HEK293 (cell line): Measurements from ENCODE around the gene GDA.
A peak's percentile ranks its signal among the peaks of the same experiment; 100 is the strongest.

ENCODE experiments used
- CTCF ChIA-PET: fragments of 350-600 bp; formaldehyde crosslinking; extraction: SDS; loops from one replicate; lab custom pipeline; 2021; ENCODE audit warnings: antibody characterized with exemption; lab: Yijun Ruan, JAX
- POLR2A ChIA-PET: fragments of 300-600 bp; formaldehyde crosslinking; extraction: SDS; loops from one replicate; lab custom pipeline; 2020; ENCODE audit warnings: antibody characterized with exemption, inconsistent platforms; lab: Yijun Ruan, JAX
- H3K27ac ChIP-seq: fragments of 200-500 bp; sonication (Bioruptor generic); 2 replicates; pipeline ENCODE4 v1.5.1; 2014; ENCODE audit warnings: low read depth, low read length, control low read depth, inconsistent platforms; ENCODE audit errors: extremely low read depth
- H3K36me3 ChIP-seq, 2 experiments: fragments of 200-500 bp in 1 of 2; sonication (Bioruptor generic) in 1 of 2; 1 replicate in 1 of 2; 2 replicates in 1 of 2; pipeline ENCODE4 v1.5.1; 2014 to 2017; ENCODE audit warnings: inconsistent platforms in 2 of 2, low read length in 2 of 2; ENCODE audit not compliant: control insufficient read depth in 2 of 2, insufficient read depth in 1 of 2
- H3K4me1 ChIP-seq: fragments of 200-500 bp; sonication (Bioruptor generic); 2 replicates; pipeline ENCODE4 v1.5.1; 2014; ENCODE audit warnings: mild to moderate bottlenecking, low read length, inconsistent platforms; ENCODE audit not compliant: control insufficient read depth, insufficient read depth
- H3K4me3 ChIP-seq: 2 replicates; pipeline ENCODE4 v1.5.1; 2011; ENCODE audit warnings: low read depth, mild to moderate bottlenecking, control low read depth, low read length, moderate library complexity
- H3K9me3 ChIP-seq: fragments of 200-500 bp; sonication (Bioruptor generic); 2 replicates; pipeline ENCODE4 v1.5.1; 2014; ENCODE audit warnings: low read depth, low read length, inconsistent platforms; ENCODE audit not compliant: control insufficient read depth, insufficient read depth
- BCL11B ChIP-seq: fragments of 450-650 bp; formaldehyde crosslinking; IDR thresholded peaks from 2 replicates; pipeline ENCODE4 v1.5.1; 2016; ENCODE audit warnings: low read depth, missing biosample characterization, missing genetic modification characterization
- EGR2 ChIP-seq: fragments of 450-650 bp; formaldehyde crosslinking; IDR thresholded peaks from 2 replicates; pipeline ENCODE4 v1.5.1; 2016; ENCODE audit warnings: low read depth, missing biosample characterization, missing genetic modification characterization
- KLF16 ChIP-seq: fragments of 450-650 bp; formaldehyde crosslinking; IDR thresholded peaks from 2 replicates; pipeline ENCODE4 v1.5.1; 2017; ENCODE audit warnings: missing biosample characterization, missing genetic modification characterization
- RBAK ChIP-seq: fragments of 450-650 bp; formaldehyde crosslinking; IDR thresholded peaks from 2 replicates; pipeline ENCODE4 v1.5.1; 2016; ENCODE audit warnings: missing biosample characterization, missing genetic modification characterization
- REPIN1 ChIP-seq: fragments of 450-650 bp; formaldehyde crosslinking; IDR thresholded peaks from 2 replicates; pipeline ENCODE4 v1.5.1; 2017; ENCODE audit warnings: missing biosample characterization, missing genetic modification characterization, low read depth
- YY2 ChIP-seq: fragments of 450-650 bp; formaldehyde crosslinking; IDR thresholded peaks from 2 replicates; pipeline ENCODE4 v1.5.1; 2016; ENCODE audit warnings: missing biosample characterization, missing genetic modification characterization
- ZBTB8A ChIP-seq: fragments of 450-650 bp; formaldehyde crosslinking; IDR thresholded peaks from 2 replicates; pipeline ENCODE4 v1.5.1; 2016; ENCODE audit warnings: missing biosample characterization, missing genetic modification characterization
- ZFP41 ChIP-seq: fragments of 450-650 bp; formaldehyde crosslinking; IDR thresholded peaks from 2 replicates; pipeline ENCODE4 v1.5.1; 2016; ENCODE audit warnings: missing biosample characterization, missing genetic modification characterization, borderline replicate concordance
- ZNF140 ChIP-seq: fragments of 450-650 bp; formaldehyde crosslinking; IDR thresholded peaks from 2 replicates; pipeline ENCODE4 v1.5.1; 2016; ENCODE audit warnings: missing biosample characterization, missing genetic modification characterization
- ZNF266 ChIP-seq: fragments of 450-650 bp; formaldehyde crosslinking; IDR thresholded peaks from 2 replicates; pipeline ENCODE4 v1.5.1; 2016; ENCODE audit warnings: missing biosample characterization, missing genetic modification characterization, low read depth
- ZNF391 ChIP-seq: fragments of 450-650 bp; formaldehyde crosslinking; IDR thresholded peaks from 2 replicates; pipeline ENCODE4 v1.5.1; 2016; ENCODE audit warnings: low read depth, missing biosample characterization, missing genetic modification characterization, borderline replicate concordance
- ZNF600 ChIP-seq: fragments of 450-650 bp; formaldehyde crosslinking; IDR thresholded peaks from 2 replicates; pipeline ENCODE4 v1.5.1; 2016; ENCODE audit warnings: missing biosample characterization, missing genetic modification characterization
- ZNF654 ChIP-seq: fragments of 450-650 bp; formaldehyde crosslinking; IDR thresholded peaks from 2 replicates; pipeline ENCODE4 v1.5.1; 2016; ENCODE audit warnings: low read depth, missing biosample characterization, missing genetic modification characterization
- TF ChIP-seq, protein P1 (sequence below): fragments of 450-650 bp; formaldehyde crosslinking; IDR thresholded peaks from 2 replicates; pipeline ENCODE4 v1.5.1; 2016; ENCODE audit warnings: missing biosample characterization, missing genetic modification characterization, borderline replicate concordance
- TF ChIP-seq, protein P2 (sequence below): fragments of 450-650 bp; formaldehyde crosslinking; IDR thresholded peaks from 2 replicates; pipeline ENCODE4 v1.5.1; 2017; ENCODE audit warnings: missing biosample characterization, missing genetic modification characterization
- TF ChIP-seq, protein P3 (sequence below): fragments of 450-650 bp; formaldehyde crosslinking; IDR thresholded peaks from 2 replicates; pipeline ENCODE4 v1.5.1; 2016; ENCODE audit warnings: missing biosample characterization, missing genetic modification characterization
- TF ChIP-seq, protein P4 (sequence below): fragments of 450-650 bp; formaldehyde crosslinking; IDR thresholded peaks from 2 replicates; pipeline ENCODE4; 2016; ENCODE audit warnings: missing biosample characterization, missing genetic modification characterization
- TF ChIP-seq, protein P5 (sequence below): fragments of 450-650 bp; formaldehyde crosslinking; IDR thresholded peaks from 2 replicates; pipeline ENCODE4 v1.5.1; 2016; ENCODE audit warnings: missing biosample characterization, missing genetic modification characterization

GDA gene

DNA sequence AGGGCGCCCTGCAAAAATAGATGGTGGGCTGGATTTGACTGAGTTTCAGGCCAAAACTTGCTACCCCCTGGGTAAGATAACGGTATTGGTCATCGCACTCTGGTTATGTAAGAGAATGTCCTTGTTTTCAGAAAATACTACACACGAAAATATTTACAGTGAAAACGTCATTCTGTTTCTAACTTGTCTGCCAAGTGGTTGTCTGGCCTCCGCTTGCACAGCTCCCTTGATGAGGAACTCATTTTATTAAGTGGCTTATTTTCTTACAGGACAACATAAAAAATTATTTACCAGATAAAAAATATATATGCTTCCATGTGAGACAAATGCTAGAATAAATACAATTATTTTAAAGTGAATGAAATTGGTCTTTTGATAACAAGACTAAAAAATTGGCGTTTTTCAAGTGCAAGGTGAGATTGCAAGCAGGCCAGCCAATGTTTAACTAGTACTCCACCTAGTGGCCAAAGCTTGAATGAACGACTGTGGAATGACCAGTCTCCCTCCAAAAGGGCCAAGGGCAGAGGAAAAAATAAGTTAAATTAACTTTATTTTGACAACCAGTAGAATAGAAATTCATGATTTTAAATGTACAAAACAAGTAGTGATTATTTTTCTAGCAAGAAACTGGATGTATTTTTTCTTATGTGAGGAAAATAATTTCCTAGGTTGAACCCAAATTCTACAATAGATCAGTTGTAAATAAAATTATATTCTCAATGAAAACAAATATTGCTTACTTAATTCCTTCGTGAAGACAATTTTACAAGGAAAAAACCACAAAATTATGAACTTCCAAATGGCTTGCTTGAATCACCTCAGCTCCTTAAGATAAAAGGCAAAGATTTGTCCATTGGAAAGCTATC lies 122.6 kb downstream of the GDA start:
- Histone ChIP-seq H3K9me3 (no peaks in the 10 kb centered on the region), H3K27ac (no peak overlapping the region), H3K36me3 (no peaks in the 10 kb centered on the region)
- POLR2A ChIA-PET = no interaction called here
- TF ChIP-seq ZBTB8A (tag by site-specific recombination) = no peak
- TF ChIP-seq ZNF654 = peak; percentile 62
- TF ChIP-seq, all 188 proteins: peak for 1
- Histone ChIP-seq H3K4me1 (no peaks in the 10 kb centered on the region), H3K4me3 (no peak overlapping the region)
- CTCF ChIA-PET = interaction anchor here (0.6 to 13.6 kb wide), 42 partner anchors 10 to 831 kb away, joined by 3 to 210 read pairs (median 4); no protein-coding TSS in a partner anchor

DNA sequence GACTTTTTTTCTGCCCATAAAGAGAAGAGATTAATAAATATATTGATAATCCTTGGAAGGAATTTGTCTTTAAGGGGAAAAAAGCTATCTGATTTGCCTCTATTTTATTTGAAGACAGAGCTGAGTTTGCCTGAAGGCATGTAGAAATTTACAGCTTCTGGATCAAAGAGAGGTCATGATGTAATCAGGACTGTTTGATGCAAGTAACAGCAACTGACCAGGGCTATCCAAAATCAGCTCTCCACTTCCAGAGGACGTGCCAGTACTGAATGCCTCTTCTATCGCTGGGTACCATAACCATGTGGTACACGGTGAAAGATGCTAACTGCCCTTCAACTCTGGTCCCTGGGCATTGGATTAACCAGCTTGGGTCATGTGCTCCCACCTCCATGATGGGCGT lies 125.2 kb downstream of the GDA start:
- Histone ChIP-seq H3K4me3 (no peak overlapping the region), H3K4me1 (no peaks in the 10 kb centered on the region), H3K9me3 (no peaks in the 10 kb centered on the region), H3K27ac (no peak overlapping the region), H3K36me3 (no peaks in the 10 kb centered on the region)
- POLR2A ChIA-PET = no interaction called here
- CTCF ChIA-PET = interaction anchor here (0.5 to 13.6 kb wide), 7 partner anchors 13 to 549 kb away, joined by 3 to 210 read pairs (median 4); no protein-coding TSS in a partner anchor
- no peak for TF ChIP-seq EGR2
- TF ChIP-seq REPIN1 = no peak
- TF ChIP-seq, protein P1, sequence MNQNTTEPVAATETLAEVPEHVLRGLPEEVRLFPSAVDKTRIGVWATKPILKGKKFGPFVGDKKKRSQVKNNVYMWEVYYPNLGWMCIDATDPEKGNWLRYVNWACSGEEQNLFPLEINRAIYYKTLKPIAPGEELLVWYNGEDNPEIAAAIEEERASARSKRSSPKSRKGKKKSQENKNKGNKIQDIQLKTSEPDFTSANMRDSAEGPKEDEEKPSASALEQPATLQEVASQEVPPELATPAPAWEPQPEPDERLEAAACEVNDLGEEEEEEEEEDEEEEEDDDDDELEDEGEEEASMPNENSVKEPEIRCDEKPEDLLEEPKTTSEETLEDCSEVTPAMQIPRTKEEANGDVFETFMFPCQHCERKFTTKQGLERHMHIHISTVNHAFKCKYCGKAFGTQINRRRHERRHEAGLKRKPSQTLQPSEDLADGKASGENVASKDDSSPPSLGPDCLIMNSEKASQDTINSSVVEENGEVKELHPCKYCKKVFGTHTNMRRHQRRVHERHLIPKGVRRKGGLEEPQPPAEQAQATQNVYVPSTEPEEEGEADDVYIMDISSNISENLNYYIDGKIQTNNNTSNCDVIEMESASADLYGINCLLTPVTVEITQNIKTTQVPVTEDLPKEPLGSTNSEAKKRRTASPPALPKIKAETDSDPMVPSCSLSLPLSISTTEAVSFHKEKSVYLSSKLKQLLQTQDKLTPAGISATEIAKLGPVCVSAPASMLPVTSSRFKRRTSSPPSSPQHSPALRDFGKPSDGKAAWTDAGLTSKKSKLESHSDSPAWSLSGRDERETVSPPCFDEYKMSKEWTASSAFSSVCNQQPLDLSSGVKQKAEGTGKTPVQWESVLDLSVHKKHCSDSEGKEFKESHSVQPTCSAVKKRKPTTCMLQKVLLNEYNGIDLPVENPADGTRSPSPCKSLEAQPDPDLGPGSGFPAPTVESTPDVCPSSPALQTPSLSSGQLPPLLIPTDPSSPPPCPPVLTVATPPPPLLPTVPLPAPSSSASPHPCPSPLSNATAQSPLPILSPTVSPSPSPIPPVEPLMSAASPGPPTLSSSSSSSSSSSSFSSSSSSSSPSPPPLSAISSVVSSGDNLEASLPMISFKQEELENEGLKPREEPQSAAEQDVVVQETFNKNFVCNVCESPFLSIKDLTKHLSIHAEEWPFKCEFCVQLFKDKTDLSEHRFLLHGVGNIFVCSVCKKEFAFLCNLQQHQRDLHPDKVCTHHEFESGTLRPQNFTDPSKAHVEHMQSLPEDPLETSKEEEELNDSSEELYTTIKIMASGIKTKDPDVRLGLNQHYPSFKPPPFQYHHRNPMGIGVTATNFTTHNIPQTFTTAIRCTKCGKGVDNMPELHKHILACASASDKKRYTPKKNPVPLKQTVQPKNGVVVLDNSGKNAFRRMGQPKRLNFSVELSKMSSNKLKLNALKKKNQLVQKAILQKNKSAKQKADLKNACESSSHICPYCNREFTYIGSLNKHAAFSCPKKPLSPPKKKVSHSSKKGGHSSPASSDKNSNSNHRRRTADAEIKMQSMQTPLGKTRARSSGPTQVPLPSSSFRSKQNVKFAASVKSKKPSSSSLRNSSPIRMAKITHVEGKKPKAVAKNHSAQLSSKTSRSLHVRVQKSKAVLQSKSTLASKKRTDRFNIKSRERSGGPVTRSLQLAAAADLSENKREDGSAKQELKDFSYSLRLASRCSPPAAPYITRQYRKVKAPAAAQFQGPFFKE (tag by site-specific recombination) = no peak
- no peak for TF ChIP-seq ZNF266 (tag by site-specific recombination)

DNA sequence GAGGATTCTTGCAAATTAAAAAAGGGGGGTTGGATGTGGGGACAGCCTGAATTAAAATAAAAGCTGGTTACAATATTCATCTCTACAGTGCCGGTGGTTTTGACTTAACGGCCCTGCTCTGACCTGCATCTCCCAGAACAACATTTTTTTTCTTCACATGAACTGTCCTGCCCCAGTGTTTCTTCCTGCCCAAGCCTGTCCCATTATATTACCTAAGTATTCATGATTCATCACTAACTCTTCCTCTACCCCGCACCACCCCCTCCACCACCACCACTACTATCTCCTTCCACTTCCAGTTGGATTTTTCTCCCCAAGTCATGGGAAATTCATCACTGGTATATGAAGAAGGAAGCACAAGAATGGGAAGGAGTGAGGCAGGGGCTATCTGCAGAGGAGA lies 125.7 kb downstream of the GDA start:
- Histone ChIP-seq H3K9me3 (no peaks in the 10 kb centered on the region), H3K4me3 (no peak overlapping the region), H3K4me1 (no peaks in the 10 kb centered on the region), H3K36me3 (no peaks in the 10 kb centered on the region), H3K27ac (no peak overlapping the region)
- POLR2A ChIA-PET = no interaction called here
- CTCF ChIA-PET = interaction anchor here (0.5 to 13.6 kb wide), 7 partner anchors 9 to 548 kb away, joined by 3 to 210 read pairs (median 5); no protein-coding TSS in a partner anchor
- TF ChIP-seq, protein P2, sequence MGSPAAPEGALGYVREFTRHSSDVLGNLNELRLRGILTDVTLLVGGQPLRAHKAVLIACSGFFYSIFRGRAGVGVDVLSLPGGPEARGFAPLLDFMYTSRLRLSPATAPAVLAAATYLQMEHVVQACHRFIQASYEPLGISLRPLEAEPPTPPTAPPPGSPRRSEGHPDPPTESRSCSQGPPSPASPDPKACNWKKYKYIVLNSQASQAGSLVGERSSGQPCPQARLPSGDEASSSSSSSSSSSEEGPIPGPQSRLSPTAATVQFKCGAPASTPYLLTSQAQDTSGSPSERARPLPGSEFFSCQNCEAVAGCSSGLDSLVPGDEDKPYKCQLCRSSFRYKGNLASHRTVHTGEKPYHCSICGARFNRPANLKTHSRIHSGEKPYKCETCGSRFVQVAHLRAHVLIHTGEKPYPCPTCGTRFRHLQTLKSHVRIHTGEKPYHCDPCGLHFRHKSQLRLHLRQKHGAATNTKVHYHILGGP (tag by site-specific recombination) = no peak
- no peak for TF ChIP-seq BCL11B (tag by site-specific recombination)
- no peak for TF ChIP-seq KLF16 (tag by site-specific recombination)
- TF ChIP-seq, protein P3, sequence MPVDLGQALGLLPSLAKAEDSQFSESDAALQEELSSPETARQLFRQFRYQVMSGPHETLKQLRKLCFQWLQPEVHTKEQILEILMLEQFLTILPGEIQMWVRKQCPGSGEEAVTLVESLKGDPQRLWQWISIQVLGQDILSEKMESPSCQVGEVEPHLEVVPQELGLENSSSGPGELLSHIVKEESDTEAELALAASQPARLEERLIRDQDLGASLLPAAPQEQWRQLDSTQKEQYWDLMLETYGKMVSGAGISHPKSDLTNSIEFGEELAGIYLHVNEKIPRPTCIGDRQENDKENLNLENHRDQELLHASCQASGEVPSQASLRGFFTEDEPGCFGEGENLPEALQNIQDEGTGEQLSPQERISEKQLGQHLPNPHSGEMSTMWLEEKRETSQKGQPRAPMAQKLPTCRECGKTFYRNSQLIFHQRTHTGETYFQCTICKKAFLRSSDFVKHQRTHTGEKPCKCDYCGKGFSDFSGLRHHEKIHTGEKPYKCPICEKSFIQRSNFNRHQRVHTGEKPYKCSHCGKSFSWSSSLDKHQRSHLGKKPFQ (tag by site-specific recombination) = no peak
- no peak for TF ChIP-seq ZNF391
- no peak for TF ChIP-seq ZNF600 (tag by site-specific recombination)
- no peak for TF ChIP-seq YY2 (tag by site-specific recombination)
- TF ChIP-seq RBAK = no peak
- TF ChIP-seq ZNF140 (tag by site-specific recombination) = no peak
- TF ChIP-seq ZFP41 (tag by site-specific recombination) = no peak
- TF ChIP-seq, protein P4, sequence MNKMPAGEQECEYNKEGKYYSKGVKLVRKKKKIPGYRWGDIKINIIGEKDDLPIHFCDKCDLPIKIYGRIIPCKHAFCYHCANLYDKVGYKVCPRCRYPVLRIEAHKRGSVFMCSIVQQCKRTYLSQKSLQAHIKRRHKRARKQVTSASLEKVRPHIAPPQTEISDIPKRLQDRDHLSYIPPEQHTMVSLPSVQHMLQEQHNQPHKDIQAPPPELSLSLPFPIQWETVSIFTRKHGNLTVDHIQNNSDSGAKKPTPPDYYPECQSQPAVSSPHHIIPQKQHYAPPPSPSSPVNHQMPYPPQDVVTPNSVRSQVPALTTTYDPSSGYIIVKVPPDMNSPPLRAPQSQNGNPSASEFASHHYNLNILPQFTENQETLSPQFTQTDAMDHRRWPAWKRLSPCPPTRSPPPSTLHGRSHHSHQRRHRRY (tag by site-specific recombination) = no peak
- TF ChIP-seq, protein P5, sequence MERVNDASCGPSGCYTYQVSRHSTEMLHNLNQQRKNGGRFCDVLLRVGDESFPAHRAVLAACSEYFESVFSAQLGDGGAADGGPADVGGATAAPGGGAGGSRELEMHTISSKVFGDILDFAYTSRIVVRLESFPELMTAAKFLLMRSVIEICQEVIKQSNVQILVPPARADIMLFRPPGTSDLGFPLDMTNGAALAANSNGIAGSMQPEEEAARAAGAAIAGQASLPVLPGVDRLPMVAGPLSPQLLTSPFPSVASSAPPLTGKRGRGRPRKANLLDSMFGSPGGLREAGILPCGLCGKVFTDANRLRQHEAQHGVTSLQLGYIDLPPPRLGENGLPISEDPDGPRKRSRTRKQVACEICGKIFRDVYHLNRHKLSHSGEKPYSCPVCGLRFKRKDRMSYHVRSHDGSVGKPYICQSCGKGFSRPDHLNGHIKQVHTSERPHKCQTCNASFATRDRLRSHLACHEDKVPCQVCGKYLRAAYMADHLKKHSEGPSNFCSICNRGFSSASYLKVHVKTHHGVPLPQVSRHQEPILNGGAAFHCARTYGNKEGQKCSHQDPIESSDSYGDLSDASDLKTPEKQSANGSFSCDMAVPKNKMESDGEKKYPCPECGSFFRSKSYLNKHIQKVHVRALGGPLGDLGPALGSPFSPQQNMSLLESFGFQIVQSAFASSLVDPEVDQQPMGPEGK (tag by site-specific recombination) = no peak
